ENCODE data around the gene RNF123.

DNA sequence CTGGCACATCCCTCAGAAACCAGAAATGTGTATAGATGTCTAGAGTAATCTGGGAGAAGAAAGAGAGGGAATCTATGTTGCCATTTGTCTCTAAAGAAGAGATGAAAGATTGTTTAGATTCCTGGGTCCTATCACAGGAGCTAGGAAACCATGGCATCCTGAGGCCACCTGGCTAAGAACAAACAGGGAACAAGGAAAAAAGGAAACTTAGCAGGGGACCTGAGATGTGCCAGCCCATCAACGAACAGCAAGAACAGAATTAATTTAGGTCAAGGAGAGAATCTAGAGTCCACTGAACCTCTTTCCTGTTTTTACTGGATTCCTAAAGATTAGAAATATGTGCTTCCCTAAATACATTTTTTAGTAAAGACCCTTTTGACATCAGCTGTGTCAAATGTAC, 66.7 kb downstream of the RNF123 start:
- TF ChIP-seq POLR2AphosphoS5 (IDR thresholded peaks at IDR 0.05; ENCODE audit: low read depth, low read length) (no peak), TAF1 (IDR thresholded peaks at IDR 0.05; ENCODE audit: low read depth, low read length) (no peak), POLR2A (IDR thresholded peaks at IDR 0.05; ENCODE audit: low read depth, low read length) (no peak), SPI1 (IDR thresholded peaks at IDR 0.05; ENCODE audit: low read depth, low read length) (no peak), POU2F2 (IDR thresholded peaks at IDR 0.05; ENCODE audit: low read depth, low read length) (no peak), PAX5 (IDR thresholded peaks at IDR 0.05; ENCODE audit: insufficient read depth, low read length, severe bottlenecking) (no peak)
